Fibroblast of skin of right quadriceps (primary cell): Measurements from ENCODE around the gene NCMAP.

Experiments
- DNase-seq: peaks from one replicate; pipeline ENCODE4 v3.0.0-alpha.2; 2013

The NCMAP gene

DNA sequence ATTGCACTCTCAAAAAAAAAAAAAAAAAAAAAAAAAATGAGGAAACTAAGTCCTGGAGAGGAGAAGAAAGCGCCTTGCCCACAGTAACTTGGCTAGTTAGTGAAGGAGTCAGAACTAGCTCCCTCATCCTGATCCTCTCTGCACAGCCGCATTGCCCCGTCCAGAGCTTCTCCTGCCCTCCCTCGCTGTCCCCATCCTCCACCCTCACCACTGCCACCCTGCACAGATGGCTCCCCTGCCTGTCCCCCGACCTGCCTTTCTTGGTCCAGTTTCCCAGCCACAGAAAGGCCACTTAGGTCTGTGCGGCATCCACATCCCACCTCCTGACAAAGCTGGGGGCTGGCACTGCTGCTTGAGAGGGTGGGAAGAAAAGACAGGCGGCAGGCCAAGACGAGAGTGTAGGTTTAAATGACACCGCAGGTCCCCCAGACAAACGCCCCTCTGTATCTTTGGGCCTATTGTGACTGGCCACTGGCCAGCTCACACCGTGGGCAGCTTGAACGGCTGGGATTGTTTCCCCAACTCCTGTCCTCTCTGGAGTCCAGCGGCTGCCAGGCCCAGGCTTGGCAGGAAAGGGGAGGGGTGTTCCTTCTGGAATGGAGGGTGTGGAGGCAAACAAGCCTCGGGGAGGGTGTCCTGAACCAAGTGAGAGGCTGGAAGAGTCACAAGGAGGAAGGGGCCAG, 20.2 kb downstream of the NCMAP start:
- DNase-seq: no peak

DNA sequence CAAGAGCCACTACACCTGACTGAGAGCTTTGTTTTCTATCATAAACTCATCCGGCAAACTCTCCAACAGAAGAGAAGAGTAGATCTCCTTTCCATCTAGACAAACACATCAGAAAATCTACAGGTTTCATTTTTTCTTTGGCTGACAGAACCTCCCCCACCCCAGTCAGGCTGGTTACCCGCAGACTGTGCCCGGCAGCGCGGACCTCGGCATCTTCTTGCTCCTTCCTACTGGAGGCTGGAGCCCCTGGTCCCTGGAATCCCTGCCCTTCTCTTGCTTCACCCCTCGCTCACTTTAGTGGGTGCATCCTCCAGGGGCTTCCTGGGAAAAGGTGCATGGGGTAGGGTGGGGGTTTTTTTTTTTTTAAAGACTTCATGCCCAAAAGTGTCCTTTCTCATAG, 23.0 kb downstream of the NCMAP start:
- DNase-seq: no peak

DNA sequence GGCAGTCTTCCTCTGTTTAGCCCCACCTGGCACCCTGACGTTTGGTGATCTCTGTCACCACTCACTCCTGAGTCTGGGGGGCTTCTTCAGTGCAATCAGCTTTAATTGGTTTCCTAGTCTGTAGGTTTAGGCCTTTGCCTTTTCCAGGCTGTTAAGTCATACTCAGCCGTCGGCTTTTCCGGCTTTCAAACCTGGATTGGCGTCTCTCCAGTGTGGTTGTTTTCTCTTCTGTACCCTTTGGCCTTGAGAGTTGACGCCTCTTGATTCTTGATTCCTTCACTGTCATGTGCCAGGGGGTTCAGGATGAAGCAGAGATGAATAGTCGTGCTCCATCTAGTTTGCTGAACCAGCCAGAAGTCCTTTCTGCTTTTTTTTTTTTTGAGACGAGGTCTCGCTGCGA, 24.9 kb downstream of the NCMAP start:
- no peak for DNase-seq

- no peak for DNase-seq
These were observed 28.3 kb downstream of the NCMAP start for GRCh38 chr1:24584171-24584647.

DNA sequence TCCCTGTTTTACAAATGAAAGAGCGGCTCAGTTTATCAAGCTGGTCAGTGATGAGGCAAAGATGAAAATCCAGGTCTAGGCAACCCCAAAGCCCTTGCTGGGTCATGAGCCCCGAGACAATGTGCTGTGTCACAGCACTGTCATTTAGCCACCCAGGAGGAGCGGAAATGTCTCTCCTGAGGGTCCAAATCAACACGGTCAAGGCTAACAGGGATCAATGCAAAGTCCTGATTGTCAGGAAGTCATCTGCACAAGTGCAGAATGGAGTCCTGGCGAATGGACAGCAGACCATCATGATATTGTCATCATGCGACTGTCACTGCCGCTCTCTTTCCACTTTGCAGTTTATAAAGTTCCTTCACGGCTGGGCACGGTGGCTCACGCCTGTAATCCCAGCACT, 30.2 kb downstream of the NCMAP start:
- no peak for DNase-seq

DNA sequence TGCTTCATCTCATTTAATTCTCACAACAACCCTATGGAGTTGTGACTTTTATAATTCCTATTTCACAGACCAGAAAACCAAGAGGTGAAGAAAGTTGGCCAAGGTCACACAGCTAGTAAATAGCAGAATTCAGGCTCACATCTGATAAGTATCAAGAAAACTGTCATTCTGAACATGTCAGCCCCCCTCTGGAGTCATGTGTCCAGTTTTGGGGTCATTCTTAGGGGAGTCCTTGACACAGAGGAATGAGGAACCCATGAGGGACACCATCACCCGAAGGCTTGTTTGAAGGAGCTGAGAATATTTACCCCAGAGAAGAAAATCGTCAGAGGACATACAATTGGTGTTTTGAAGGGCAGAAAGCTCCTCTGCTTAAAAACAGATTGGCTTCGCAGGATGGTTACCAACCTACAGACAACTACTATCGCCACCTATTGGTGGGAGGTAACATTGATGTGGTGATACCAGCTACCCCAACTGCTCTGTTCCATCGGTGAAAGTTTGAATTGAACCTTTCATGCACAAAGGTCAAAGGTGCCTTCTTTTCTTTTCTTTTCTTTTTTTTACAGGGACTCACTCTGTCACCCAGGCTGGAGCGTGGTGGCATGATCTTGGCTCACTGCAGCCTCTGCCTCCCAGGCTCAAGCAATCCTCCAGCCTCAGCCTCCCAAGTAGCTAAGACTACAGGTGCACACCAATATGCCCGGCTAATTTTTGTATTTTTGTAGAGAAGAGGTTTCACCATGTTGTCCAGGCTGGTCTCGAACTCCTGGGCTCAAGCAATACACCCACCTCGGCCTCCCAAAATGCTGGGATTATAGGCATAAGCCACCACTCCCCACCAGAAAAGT, 31.3 kb downstream of the NCMAP start:
- DNase-seq: peak; percentile 44

DNA sequence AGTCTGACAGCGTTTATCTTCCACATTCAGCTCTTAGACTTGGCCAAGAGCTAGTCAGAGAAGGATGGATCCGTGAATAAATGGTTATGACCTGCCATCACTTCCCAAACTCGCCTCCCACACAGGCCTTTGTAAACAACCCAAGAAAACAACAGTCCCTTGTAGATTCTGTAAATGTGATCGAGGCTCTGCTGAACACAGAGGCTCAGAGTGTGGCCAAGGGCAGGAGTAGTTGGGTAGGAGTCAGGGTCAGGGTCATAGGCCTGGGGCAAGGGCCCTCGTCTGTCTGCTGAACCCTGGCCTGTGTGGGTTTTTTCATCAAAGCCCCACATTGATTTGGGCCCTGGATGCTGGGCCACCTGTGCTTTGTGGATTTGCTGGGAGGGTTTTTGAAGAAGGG, 32.7 kb downstream of the NCMAP start:
- DNase-seq: no peak

DNA sequence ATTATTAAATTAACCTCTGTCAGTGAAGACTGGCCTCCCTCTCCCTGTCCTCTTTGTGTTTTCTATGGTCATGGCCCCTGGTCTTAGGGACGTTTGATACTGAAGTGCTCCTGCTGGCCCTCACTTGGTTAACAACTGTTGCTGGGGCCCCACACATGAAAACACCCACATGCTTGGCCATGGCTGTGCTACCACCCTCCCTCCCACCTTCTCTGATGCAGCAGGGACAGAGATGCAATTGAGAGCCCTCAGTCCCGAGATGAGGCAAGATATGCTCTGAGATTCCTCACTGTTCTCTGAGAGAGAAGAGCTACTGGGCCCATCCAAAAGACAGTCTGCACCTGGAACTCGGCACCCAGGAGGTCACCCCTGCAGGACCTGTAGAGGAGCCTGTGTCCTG, 33.3 kb downstream of the NCMAP start:
- no peak for DNase-seq

- no peak for DNase-seq
These were observed 35.9 kb downstream of the NCMAP start for GRCh38 chr1:24591781-24592180.

- no peak for DNase-seq
These were observed 38.4 kb downstream of the NCMAP start for GRCh38 chr1:24594328-24594598.

GRCh38 chr1:24596401-24596880, 40.6 kb downstream of the NCMAP start:
- DNase-seq: no peak

- DNase-seq: no peak
These were observed 43.4 kb downstream of the NCMAP start for GRCh38 chr1:24599265-24599664.

- DNase-seq: no peak
These were observed 44.7 kb downstream of the NCMAP start for GRCh38 chr1:24600551-24600950.

DNA sequence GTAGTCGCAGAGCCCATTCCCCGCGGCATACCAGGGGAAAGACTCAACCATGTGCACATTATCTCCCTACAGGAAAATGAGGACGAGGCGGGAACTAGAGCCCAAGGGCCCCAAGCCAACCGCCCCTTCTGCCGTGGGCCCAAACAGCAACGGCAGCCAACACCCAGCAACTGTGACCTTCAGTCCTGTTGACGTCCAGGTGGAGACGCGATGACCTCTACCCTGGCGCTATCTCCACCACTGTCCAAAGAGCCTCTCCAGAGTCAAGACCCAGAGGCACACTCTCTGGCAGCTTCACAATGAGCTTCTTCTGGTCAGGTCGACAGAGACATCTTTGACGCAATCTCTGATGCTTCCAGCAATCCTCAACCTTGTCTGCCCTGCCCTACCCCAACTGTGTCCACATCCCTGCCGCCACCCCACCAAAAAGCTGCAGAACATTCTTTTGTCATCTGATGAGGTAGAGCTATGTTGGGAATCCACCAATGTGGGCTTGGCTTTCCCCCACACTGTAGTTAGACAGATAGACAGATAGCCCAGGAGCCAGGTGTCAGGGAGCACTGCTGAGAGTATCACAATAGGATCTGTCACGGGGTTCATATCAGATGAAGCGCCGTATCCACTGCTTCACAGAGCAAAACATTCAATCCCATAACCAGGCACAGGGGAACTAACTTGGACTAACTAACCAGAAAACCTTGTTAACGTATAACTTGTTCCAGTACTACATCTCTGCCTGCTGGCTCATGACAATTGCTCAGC, 49.8 kb downstream of the NCMAP start:
- no peak for DNase-seq

- no peak for DNase-seq
These were observed 50.4 kb downstream of the NCMAP start for GRCh38 chr1:24606296-24606605.

DNA sequence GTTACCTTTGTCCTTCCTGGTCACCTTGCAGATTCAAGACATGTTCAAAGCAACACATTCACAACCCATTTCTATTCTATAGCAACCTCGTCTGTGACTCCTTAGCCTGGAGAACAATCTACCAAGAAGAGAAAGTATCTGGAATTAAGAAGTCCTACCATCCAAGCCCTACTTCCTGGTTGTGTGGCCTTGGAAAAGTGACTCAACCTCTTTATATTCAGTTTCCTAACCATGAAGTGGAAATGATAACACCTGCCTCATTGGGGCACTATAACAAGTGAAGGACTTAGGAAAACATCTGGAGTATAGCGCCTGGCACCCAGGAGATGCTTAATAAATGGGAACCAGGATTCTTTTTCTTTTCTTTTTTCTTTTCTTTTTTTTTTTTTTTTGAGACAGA, 50.7 kb downstream of the NCMAP start:
- DNase-seq: no peak

- no peak for DNase-seq
These were observed 54.1 kb downstream of the NCMAP start for GRCh38 chr1:24609949-24610517.

- no peak for DNase-seq
These were observed 63.5 kb downstream of the NCMAP start for GRCh38 chr1:24619376-24619775.

GRCh38 chr1:24620678-24621077, 64.8 kb downstream of the NCMAP start:
- no peak for DNase-seq

DNA sequence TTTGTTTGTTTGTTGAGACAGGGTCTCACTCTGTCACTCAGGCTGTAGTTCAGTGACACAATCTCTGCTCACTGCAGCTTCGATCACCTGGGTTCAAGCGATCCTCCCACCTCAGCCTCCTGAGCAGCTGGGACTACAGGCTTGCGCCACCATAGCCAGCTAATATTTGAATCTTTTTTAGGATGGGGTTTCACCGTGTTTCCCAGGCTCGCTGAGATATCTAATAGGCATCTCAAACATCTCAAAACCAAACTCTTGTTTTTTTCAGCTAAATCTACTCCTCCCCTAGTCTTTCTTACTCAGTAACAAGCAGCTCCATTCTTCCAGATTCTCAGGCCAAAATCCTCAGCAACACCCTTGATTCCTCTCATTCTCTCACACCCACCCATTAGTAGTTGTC, 65.2 kb downstream of the NCMAP start:
- no peak for DNase-seq

GRCh38 chr1:24622218-24622617, 66.3 kb downstream of the NCMAP start:
- DNase-seq: no peak

DNA sequence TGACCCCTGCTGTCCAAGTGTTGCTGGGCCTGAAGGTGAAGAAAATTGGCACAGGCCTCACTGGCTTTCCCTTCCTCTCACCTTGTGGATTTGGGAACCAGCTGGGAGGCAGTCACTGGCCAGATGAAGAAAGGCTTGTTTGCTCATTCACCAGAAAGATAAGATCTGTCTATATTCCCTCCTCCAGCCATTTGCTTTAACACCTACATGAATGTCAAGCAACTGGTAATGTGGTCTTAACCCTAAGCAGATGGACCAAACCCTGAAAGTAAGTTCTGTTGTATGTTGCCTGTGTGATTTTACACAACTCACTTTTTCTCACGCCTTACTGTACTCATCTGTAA, 76.9 kb downstream of the NCMAP start:
- DNase-seq: no peak

GRCh38 chr1:24635195-24635843, 79.4 kb downstream of the NCMAP start:
- DNase-seq: peak; percentile 73
